Measurements from ENCODE around the gene MAN1C1. TPM values are rescaled to one million over a fixed set of nuclear protein-coding genes. Genes with fewer than 3 reads are reported as not detected.

MAN1C1 gene
- total RNA-seq, 1 experiment from 2014 or later: 1.2 TPM

DNA sequence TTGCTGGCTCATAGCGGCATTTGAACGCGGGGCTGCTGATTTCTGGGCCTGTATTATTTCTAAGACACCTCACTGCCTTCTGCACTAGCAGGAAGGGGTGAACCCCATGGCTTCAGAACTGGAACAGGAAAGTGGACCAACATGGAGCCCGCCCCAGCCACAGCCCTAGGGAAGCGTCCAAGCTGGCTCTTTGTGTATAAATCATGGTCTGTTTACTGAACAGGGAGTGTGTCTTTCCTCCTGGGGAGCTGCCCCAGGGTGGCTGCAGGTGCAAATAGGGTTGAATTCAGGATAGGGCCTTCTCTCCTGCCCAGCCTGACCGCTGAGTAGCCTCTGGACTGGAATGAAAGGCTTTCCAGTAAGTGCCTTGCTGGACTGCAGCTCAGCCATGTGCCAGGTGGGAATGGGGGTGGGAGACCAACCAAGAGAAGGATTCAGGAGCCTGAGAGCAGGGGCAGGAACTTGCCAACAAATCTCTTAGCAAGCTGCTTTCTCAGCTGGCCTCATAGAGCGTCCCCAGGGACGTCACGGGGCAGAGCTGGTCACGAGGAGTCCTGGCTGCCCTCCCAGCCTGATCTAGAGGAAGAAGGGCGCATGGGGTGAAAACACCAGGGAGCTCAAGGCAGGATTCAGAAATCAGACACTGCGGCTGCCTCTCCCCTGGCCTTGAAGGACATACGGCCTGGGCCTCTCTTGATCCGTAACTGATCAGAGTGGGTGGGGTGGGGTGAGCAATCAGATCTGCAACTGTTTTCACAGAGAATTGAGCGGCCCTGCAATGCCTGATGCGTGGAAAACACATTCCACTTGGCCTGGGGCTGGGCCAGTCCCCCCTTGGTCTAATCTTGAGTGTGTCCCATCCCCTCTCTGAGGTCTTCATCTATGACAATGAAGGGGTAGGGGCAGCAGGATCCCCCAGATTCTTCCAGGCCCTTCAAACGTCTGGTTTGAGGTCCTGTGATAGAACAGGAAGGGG lies 126.9 kb downstream of the MAN1C1 start (continued):
- TF ChIP-seq, protein P1, sequence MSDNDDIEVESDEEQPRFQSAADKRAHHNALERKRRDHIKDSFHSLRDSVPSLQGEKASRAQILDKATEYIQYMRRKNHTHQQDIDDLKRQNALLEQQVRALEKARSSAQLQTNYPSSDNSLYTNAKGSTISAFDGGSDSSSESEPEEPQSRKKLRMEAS (IDR thresholded peaks at IDR 0.05): no peak
- TF ChIP-seq SP1 (IDR thresholded peaks at IDR 0.05; ENCODE audit: low read depth) (no peak), YY1 (IDR thresholded peaks at IDR 0.05; ENCODE audit: extremely low read depth, insufficient replicate concordance, low read depth, low read length) (no peak), TCF7L2 (IDR thresholded peaks at IDR 0.05; ENCODE audit: borderline replicate concordance, extremely low read depth, insufficient read depth, insufficient read length) (no peak), CBX3 (IDR thresholded peaks at IDR 0.05; ENCODE audit: low read depth) (no peak), SRF (IDR thresholded peaks at IDR 0.05; ENCODE audit: low read depth) (no peak), JUND (IDR thresholded peaks at IDR 0.05) (no peak), ZFX (IDR thresholded peaks at IDR 0.05) (no peak)
- TF ChIP-seq, protein P2, sequence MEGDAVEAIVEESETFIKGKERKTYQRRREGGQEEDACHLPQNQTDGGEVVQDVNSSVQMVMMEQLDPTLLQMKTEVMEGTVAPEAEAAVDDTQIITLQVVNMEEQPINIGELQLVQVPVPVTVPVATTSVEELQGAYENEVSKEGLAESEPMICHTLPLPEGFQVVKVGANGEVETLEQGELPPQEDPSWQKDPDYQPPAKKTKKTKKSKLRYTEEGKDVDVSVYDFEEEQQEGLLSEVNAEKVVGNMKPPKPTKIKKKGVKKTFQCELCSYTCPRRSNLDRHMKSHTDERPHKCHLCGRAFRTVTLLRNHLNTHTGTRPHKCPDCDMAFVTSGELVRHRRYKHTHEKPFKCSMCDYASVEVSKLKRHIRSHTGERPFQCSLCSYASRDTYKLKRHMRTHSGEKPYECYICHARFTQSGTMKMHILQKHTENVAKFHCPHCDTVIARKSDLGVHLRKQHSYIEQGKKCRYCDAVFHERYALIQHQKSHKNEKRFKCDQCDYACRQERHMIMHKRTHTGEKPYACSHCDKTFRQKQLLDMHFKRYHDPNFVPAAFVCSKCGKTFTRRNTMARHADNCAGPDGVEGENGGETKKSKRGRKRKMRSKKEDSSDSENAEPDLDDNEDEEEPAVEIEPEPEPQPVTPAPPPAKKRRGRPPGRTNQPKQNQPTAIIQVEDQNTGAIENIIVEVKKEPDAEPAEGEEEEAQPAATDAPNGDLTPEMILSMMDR (IDR thresholded peaks at IDR 0.05 in 2 of 3, conservative IDR thresholded peaks at IDR 0.05 in 1 of 3; ENCODE audit: borderline replicate concordance in 1 of 3, insufficient read depth in 1 of 3, low read depth in 2 of 3, low read length in 2 of 3): no peak

DNA sequence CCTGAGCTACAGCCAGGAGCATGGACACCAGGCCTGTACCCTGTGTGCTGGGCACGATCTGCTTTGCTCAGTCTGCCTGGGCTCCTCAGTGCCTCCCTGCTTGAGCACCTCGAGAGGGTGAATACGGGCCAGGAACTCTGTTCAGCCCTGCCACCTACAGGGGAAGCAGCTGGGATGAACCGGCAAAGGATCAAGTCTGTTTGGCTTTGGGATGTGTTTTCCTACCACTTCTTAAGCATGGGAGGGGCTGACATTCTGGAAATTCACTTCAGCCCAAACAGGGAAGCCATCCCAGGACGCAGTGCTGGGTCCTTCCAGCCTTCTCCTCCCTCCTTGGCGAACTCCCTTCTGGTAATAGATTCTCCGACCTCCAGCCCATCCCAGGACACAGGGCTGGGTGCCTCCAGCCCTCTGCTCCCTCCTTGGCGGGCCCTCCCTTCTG lies 127.6 kb downstream of the MAN1C1 start:
- ChIA-PET RAD21 (ENCODE audit: low non-redundant PET in 1 of 2, low total read pairs in 2 of 2, uncharacterized antibody in 2 of 2, unreplicated experiment in 2 of 2) (no interaction called here), POLR2A (no interaction called here), CTCF (interaction anchor here (1.1 kb wide), 1 partner anchor 54 kb away, joined by 3 read pairs; no protein-coding TSS in a partner anchor)
- intact Hi-C loops (cut with micrococcal nuclease): no loop called here
- TF ChIP-seq, protein P2 (IDR thresholded peaks at IDR 0.05 in 2 of 3, conservative IDR thresholded peaks at IDR 0.05 in 1 of 3; ENCODE audit: borderline replicate concordance in 1 of 3, insufficient read depth in 1 of 3, low read depth in 2 of 3, low read length in 2 of 3): peak in 2 of 3 experiments; percentile 15 to 42; a peak in 2 of 6 replicates
- TF ChIP-seq EZH2phosphoT487 (IDR thresholded peaks at IDR 0.05; ENCODE audit: borderline replicate concordance) (no peak), RAD21 (IDR thresholded peaks at IDR 0.05; ENCODE audit: low read depth) (peak; percentile 67)
- TF ChIP-seq, protein P3, sequence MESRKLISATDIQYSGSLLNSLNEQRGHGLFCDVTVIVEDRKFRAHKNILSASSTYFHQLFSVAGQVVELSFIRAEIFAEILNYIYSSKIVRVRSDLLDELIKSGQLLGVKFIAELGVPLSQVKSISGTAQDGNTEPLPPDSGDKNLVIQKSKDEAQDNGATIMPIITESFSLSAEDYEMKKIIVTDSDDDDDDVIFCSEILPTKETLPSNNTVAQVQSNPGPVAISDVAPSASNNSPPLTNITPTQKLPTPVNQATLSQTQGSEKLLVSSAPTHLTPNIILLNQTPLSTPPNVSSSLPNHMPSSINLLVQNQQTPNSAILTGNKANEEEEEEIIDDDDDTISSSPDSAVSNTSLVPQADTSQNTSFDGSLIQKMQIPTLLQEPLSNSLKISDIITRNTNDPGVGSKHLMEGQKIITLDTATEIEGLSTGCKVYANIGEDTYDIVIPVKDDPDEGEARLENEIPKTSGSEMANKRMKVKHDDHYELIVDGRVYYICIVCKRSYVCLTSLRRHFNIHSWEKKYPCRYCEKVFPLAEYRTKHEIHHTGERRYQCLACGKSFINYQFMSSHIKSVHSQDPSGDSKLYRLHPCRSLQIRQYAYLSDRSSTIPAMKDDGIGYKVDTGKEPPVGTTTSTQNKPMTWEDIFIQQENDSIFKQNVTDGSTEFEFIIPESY (IDR thresholded peaks at IDR 0.05; ENCODE audit: extremely low read depth, insufficient replicate concordance, low read length): no peak
- ATAC-seq (peak; percentile 78), DNase-seq (ENCODE audit: low read depth, low spot score) (peak; percentile 3)
- H3K9me3 ChIP-seq (ENCODE audit: control insufficient read depth in 1 of 2, insufficient read depth in 1 of 2, low read depth in 1 of 2, low read length in 2 of 2): no peaks in the 10 kb centered on the region
- H3K36me3 ChIP-seq (ENCODE audit: control insufficient read depth in 1 of 2, insufficient read depth in 2 of 2, low read length in 2 of 2): no peaks in the 10 kb centered on the region
- no peaks in the 10 kb centered on the region for H3K27me3 ChIP-seq (ENCODE audit: insufficient read depth, low read length)
- no peak overlapping the region for H3K27ac ChIP-seq (ENCODE audit: low read depth, low read length)
- no peak overlapping the region for H3K4me3 ChIP-seq (replicated peaks in 1 of 2; ENCODE audit: low read depth in 1 of 2, low read length in 2 of 2)
- H3K4me2 ChIP-seq (ENCODE audit: low read length): no peak overlapping the region
- H3K9me2 ChIP-seq (ENCODE audit: insufficient read depth): no peaks in the 10 kb centered on the region
- no peaks in the 10 kb centered on the region for H3K4me1 ChIP-seq (ENCODE audit: control insufficient read depth in 1 of 2, insufficient read depth in 2 of 2, low read length in 2 of 2)
- H3K79me2 ChIP-seq (ENCODE audit: insufficient read depth, low read length): no peaks in the 10 kb centered on the region
- no peak overlapping the region for H2AFZ ChIP-seq (ENCODE audit: low read depth, low read length, poor library complexity, severe bottlenecking)
- no peak overlapping the region for H3K9ac ChIP-seq (ENCODE audit: low read length)
- no peaks in the 10 kb centered on the region for H4K20me1 ChIP-seq (ENCODE audit: insufficient read depth)
- BruUV-seq (replicated peaks): no TSS peak

Data from HCT116 (cell line).